ENCODE results near the gene DERA.

Gene DERA

GRCh38 chr12:15875863-15876262, 35.3 kb upstream of the DERA start:
- Histone ChIP-seq H3K9me3 (ENCODE audit: control insufficient read depth, insufficient read depth, low read depth, low read length) (no peaks in the 10 kb centered on the region), H3K4me1 (ENCODE audit: control insufficient read depth, insufficient read depth, low read length) (peaks cover 2% of the 10 kb centered on the region; the same call in 1 of the 2 replicates), H3K4me3 (ENCODE audit: low read depth, low read length) (no peak overlapping the region), H3K27ac (ENCODE audit: extremely low read depth, low read depth, low read length) (no peak overlapping the region), H3K36me3 (ENCODE audit: control insufficient read depth in 2 of 2, insufficient read depth in 1 of 2, low read length in 2 of 2) (no peaks in the 10 kb centered on the region)
- POLR2A ChIA-PET: no interaction called here
- CTCF ChIA-PET: no interaction called here
- TF ChIP-seq ZNF274 (IDR thresholded peaks at IDR 0.05; ENCODE audit: low read length) (no peak), ZNF274 (tag by site-specific recombination; IDR thresholded peaks at IDR 0.05; ENCODE audit: borderline replicate concordance) (no peak), REPIN1 (tag by site-specific recombination; IDR thresholded peaks at IDR 0.05; ENCODE audit: low read depth) (no peak), ZNF184 (tag by site-specific recombination; IDR thresholded peaks at IDR 0.05) (no peak), ZFHX2 (tag by site-specific recombination; conservative IDR thresholded peaks at IDR 0.05) (no peak), PRDM1 (tag by site-specific recombination; IDR thresholded peaks at IDR 0.05) (no peak), HOXC10 (CRISPR knock-in tag; IDR thresholded peaks at IDR 0.05) (no peak), FEZF1 (tag by site-specific recombination; IDR thresholded peaks at IDR 0.05) (no peak), ZNF114 (tag by site-specific recombination; IDR thresholded peaks at IDR 0.05) (no peak)
- TF ChIP-seq, protein P1, sequence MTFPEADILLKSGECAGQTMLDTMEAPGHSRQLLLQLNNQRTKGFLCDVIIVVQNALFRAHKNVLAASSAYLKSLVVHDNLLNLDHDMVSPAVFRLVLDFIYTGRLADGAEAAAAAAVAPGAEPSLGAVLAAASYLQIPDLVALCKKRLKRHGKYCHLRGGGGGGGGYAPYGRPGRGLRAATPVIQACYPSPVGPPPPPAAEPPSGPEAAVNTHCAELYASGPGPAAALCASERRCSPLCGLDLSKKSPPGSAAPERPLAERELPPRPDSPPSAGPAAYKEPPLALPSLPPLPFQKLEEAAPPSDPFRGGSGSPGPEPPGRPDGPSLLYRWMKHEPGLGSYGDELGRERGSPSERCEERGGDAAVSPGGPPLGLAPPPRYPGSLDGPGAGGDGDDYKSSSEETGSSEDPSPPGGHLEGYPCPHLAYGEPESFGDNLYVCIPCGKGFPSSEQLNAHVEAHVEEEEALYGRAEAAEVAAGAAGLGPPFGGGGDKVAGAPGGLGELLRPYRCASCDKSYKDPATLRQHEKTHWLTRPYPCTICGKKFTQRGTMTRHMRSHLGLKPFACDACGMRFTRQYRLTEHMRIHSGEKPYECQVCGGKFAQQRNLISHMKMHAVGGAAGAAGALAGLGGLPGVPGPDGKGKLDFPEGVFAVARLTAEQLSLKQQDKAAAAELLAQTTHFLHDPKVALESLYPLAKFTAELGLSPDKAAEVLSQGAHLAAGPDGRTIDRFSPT (tag by site-specific recombination; IDR thresholded peaks at IDR 0.05): no peak

DNA sequence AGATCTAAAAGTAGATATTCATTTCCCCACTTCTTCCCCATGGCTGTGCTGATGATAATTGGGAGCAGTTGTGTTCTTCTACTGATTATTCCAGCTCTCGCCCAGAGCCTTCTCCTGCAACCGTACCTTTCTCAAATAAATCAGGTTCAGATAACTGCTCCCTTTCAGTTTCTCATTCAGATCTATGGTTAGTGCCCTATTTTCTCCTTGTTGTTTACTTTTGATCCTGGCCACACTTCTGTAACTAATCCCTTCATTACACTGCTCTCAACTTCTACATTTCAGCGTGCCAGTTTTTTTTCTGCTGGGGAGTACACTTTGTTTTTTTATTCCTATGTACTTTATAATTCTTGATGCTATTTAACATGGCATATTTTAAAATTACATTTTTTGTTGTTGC, 31.7 kb upstream of the DERA start:
- no peak for TF ChIP-seq ZNF837 (tag by site-specific recombination; IDR thresholded peaks at IDR 0.05)
- no peak for TF ChIP-seq ZNF473 (tag by site-specific recombination; IDR thresholded peaks at IDR 0.05)
- 0 out of 2 replicates have a peak, but pooled peaks have one; percentile 20 for TF ChIP-seq ZNF10 (tag by site-specific recombination; IDR thresholded peaks at IDR 0.05)
- TF ChIP-seq ZNF48 (tag by site-specific recombination; IDR thresholded peaks at IDR 0.05): no peak
- no peak for TF ChIP-seq TCF7L2 (IDR thresholded peaks at IDR 0.05; ENCODE audit: borderline replicate concordance, low read depth, low read length)
- TF ChIP-seq ZNF239 (tag by site-specific recombination; IDR thresholded peaks at IDR 0.05): no peak
- TF ChIP-seq, protein P2, sequence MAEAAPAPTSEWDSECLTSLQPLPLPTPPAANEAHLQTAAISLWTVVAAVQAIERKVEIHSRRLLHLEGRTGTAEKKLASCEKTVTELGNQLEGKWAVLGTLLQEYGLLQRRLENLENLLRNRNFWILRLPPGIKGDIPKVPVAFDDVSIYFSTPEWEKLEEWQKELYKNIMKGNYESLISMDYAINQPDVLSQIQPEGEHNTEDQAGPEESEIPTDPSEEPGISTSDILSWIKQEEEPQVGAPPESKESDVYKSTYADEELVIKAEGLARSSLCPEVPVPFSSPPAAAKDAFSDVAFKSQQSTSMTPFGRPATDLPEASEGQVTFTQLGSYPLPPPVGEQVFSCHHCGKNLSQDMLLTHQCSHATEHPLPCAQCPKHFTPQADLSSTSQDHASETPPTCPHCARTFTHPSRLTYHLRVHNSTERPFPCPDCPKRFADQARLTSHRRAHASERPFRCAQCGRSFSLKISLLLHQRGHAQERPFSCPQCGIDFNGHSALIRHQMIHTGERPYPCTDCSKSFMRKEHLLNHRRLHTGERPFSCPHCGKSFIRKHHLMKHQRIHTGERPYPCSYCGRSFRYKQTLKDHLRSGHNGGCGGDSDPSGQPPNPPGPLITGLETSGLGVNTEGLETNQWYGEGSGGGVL (tag by site-specific recombination; IDR thresholded peaks at IDR 0.05): no peak
- TF ChIP-seq ZNF426 (tag by site-specific recombination; IDR thresholded peaks at IDR 0.05): no peak
- Histone ChIP-seq H3K27ac (ENCODE audit: extremely low read depth, low read depth, low read length) (no peak overlapping the region), H3K4me1 (ENCODE audit: control insufficient read depth, insufficient read depth, low read length) (peaks cover 6% of the 10 kb centered on the region), H3K36me3 (ENCODE audit: control insufficient read depth in 2 of 2, insufficient read depth in 1 of 2, low read length in 2 of 2) (peaks cover 0 to 9% of the 10 kb centered on the region in 2 experiments; a peak in 1 of 3 replicates), H3K9me3 (ENCODE audit: control insufficient read depth, insufficient read depth, low read depth, low read length) (no peaks in the 10 kb centered on the region), H3K4me3 (ENCODE audit: low read depth, low read length) (no peak overlapping the region)
- ChIA-PET CTCF (no interaction called here), POLR2A (no interaction called here)

- CTCF ChIA-PET: interaction anchor here (0.6 to 1.0 kb wide), 2 partner anchors 22 to 28 kb away, joined by 3 to 5 read pairs; no protein-coding TSS in a partner anchor
- no peak overlapping the region for H3K27ac ChIP-seq (ENCODE audit: extremely low read depth, low read depth, low read length)
- POLR2A ChIA-PET: no interaction called here
These were observed 30.4 kb upstream of the DERA start for GRCh38 chr12:15880721-15881120.

More at GRCh38 chr12:15880721-15881120, 30.4 kb upstream of the DERA start:
- Histone ChIP-seq H3K4me1 (ENCODE audit: control insufficient read depth, insufficient read depth, low read length) (peaks cover 9% of the 10 kb centered on the region), H3K9me3 (ENCODE audit: control insufficient read depth, insufficient read depth, low read depth, low read length) (no peaks in the 10 kb centered on the region), H3K36me3 (ENCODE audit: control insufficient read depth in 2 of 2, insufficient read depth in 1 of 2, low read length in 2 of 2) (peaks cover 0 to 19% of the 10 kb centered on the region in 2 experiments; a peak in 2 of 3 replicates), H3K4me3 (ENCODE audit: low read depth, low read length) (no peak overlapping the region)
- TF ChIP-seq ZNF670 (tag by site-specific recombination; IDR thresholded peaks at IDR 0.05; ENCODE audit: low read depth) (no peak), FEZF1 (tag by site-specific recombination; IDR thresholded peaks at IDR 0.05) (peak; percentile 71)

Data from HEK293 (cell line).